Endothelial cell of umbilical vein (primary cell): Measurements from ENCODE around the gene CELF2. TPM values are rescaled to one million over a fixed set of nuclear protein-coding genes. Genes with fewer than 3 reads are reported as not detected.

Experiments used
- BruUV-seq: library from RNA; stranded (reverse); fragments of 400-500 nt; replicated peaks from 2 replicates; lab custom pipeline; 2021; lab: Mats Ljungman, UMichigan
- CTCF ChIA-PET: fragments of 300-600, 350-600 bp; sonication (Branson Sonifier 250); formaldehyde crosslinking; loops from one replicate; lab custom pipeline; 2021; ENCODE audit warnings: antibody characterized with exemption, inconsistent platforms; lab: Charles Lee
- POLR2A ChIA-PET: fragments of 300-600, 350-600 bp; sonication (Branson Sonifier 250); formaldehyde crosslinking; loops from one replicate; lab custom pipeline; 2021; ENCODE audit warnings: antibody characterized with exemption, inconsistent platforms; lab: Charles Lee
- DNase-seq: peaks from one replicate; pipeline ENCODE4 v3.0.0-alpha.2; 2011; ENCODE audit warnings: low read depth, low spot score
- FAIRE-seq: peaks from 2 replicates; lab custom pipeline; 2011; peaks lifted over from hg19 to GRCh38; lab: Jason Lieb, UNC
- H2AFZ ChIP-seq: 2 replicates; pipeline ENCODE4 v1.6.0; 2012; ENCODE audit warnings: low read depth, low read length, control low read depth, inconsistent platforms
- H3K27ac ChIP-seq: 2 replicates; pipeline ENCODE4 v1.5.1; 2011; ENCODE audit warnings: low read depth, mild to moderate bottlenecking, control low read depth, low read length, moderate library complexity; ENCODE audit not compliant: insufficient read depth
- H3K27me3 ChIP-seq, 2 experiments: 2 replicates each; pipeline versions ENCODE4 v1.6.0 to v1.6.1; 2011; ENCODE audit warnings: low read length in 2 of 2, mixed read lengths in 1 of 2; ENCODE audit not compliant: control insufficient read depth in 2 of 2, insufficient read depth in 2 of 2
- H3K36me3 ChIP-seq, 2 experiments: 2 replicates in 1 of 2; 3 replicates in 1 of 2; pipeline ENCODE4 v1.5.1; 2011; ENCODE audit warnings: low read length in 2 of 2, mild to moderate bottlenecking in 1 of 2, moderate library complexity in 1 of 2; ENCODE audit not compliant: control insufficient read depth in 2 of 2, insufficient read depth in 2 of 2; ENCODE audit errors: extremely low read depth in 1 of 2
- H3K4me1 ChIP-seq: 3 replicates; pipeline ENCODE4 v1.5.1; 2011; ENCODE audit warnings: mild to moderate bottlenecking, low read length; ENCODE audit not compliant: control insufficient read depth, insufficient read depth; ENCODE audit errors: extremely low read depth
- H3K4me2 ChIP-seq: 2 replicates; pipeline ENCODE4 v1.6.1; 2011; ENCODE audit warnings: low read length, control low read depth, mixed read lengths; ENCODE audit not compliant: insufficient read depth
- H3K4me3 ChIP-seq, 3 experiments: fragments of 200-600 bp in 1 of 3; sonication (generic), shearing (Covaris generic) in 1 of 3; replicated peaks in 1 of 3; 2 replicates each; pipeline ENCODE4 v1.5.1; 2011 to 2016; ENCODE audit warnings: control low read depth in 3 of 3, low read length in 3 of 3, mild to moderate bottlenecking in 2 of 3, inconsistent platforms in 1 of 3, low read depth in 1 of 3, moderate library complexity in 1 of 3; ENCODE audit not compliant: insufficient read depth in 1 of 3
- H3K79me2 ChIP-seq: 2 replicates; pipeline ENCODE4 v1.6.0; 2012; ENCODE audit warnings: low read length, inconsistent platforms; ENCODE audit not compliant: control insufficient read depth, insufficient read depth
- H3K9ac ChIP-seq: replicated peaks from 2 replicates; pipeline ENCODE3; 2011; ENCODE audit warnings: low read length, control low read depth; ENCODE audit not compliant: insufficient read depth; ENCODE audit errors: extremely low read depth
- H3K9me1 ChIP-seq: replicated peaks from 3 replicates; pipeline ENCODE4 v1.6.0; 2011; ENCODE audit warnings: mild to moderate bottlenecking, low read length; ENCODE audit not compliant: control insufficient read depth, insufficient read depth; ENCODE audit errors: extremely low read depth
- H3K9me3 ChIP-seq: replicated peaks from 2 replicates; pipeline ENCODE4 v1.5.1; 2012; ENCODE audit warnings: low read length, inconsistent platforms; ENCODE audit not compliant: control insufficient read depth, insufficient read depth
- H4K20me1 ChIP-seq: replicated peaks from 2 replicates; pipeline ENCODE3; 2011; ENCODE audit warnings: mild to moderate bottlenecking, low read length; ENCODE audit not compliant: control insufficient read depth, insufficient read depth; ENCODE audit errors: extremely low read depth
- CTCF ChIP-seq, 2 donors: IDR thresholded peaks; 1 replicate in 1 of 2; 2 replicates in 1 of 2; pipeline ENCODE4 v1.5.1; 2011; ENCODE audit warnings: low read length in 2 of 2, mild to moderate bottlenecking in 2 of 2, moderate library complexity in 2 of 2, control low read depth in 1 of 2, inconsistent platforms in 1 of 2, low read depth in 1 of 2; ENCODE audit not compliant: insufficient read depth in 1 of 2; ENCODE audit errors: extremely low read depth in 1 of 2
- EZH2 ChIP-seq: IDR thresholded peaks from 2 replicates; pipeline ENCODE4 v1.6.1; 2012; ENCODE audit warnings: borderline replicate concordance, low read depth, mild to moderate bottlenecking, moderate library complexity, low read length, inconsistent platforms; ENCODE audit not compliant: severe bottlenecking
- FOS ChIP-seq: IDR thresholded peaks from 2 replicates; pipeline ENCODE4 v1.6.1; 2011; ENCODE audit warnings: mild to moderate bottlenecking, low read length, moderate library complexity, borderline replicate concordance; ENCODE audit not compliant: insufficient read depth
- GATA2 ChIP-seq: IDR thresholded peaks from 2 replicates; pipeline ENCODE4 v1.7.0; 2011; ENCODE audit warnings: low read depth, mild to moderate bottlenecking, moderate library complexity, mixed read lengths, low read length; ENCODE audit not compliant: insufficient read length, insufficient read depth
- JUN ChIP-seq: IDR thresholded peaks from 2 replicates; pipeline ENCODE4 v1.6.1; 2011; ENCODE audit warnings: borderline replicate concordance, low read depth; ENCODE audit not compliant: insufficient read length, insufficient read depth
- MAX ChIP-seq: IDR thresholded peaks from 2 replicates; pipeline ENCODE4 v1.6.1; 2011; ENCODE audit not compliant: insufficient read depth, insufficient read length
- MYC ChIP-seq: IDR thresholded peaks from one replicate; pipeline ENCODE4 v1.6.1; 2011; ENCODE audit warnings: mild to moderate bottlenecking, low read depth, low read length
- POLR2A ChIP-seq: IDR thresholded peaks from 2 replicates; pipeline ENCODE4 v1.6.1; 2012; ENCODE audit warnings: low read depth, mild to moderate bottlenecking, control low read depth, low read length
- POLR2AphosphoS5 ChIP-seq: IDR thresholded peaks from 2 replicates; pipeline ENCODE4 v1.6.1; 2012; ENCODE audit warnings: low read depth, mild to moderate bottlenecking, control low read depth, low read length, moderate library complexity; ENCODE audit not compliant: insufficient read depth
- dilution Hi-C: fragments of 300-500 bp; cut with MboI; formaldehyde crosslinking; loops from one replicate; pipeline ENCODE4 v1.15.0; 2019; ENCODE audit warnings: low sequenced_read_pairs; ENCODE audit not compliant: extremely low pct_ligation_motif_present
- intact Hi-C: fragments of 100-400 bp; cut with micrococcal nuclease; formaldehyde crosslinking; loops from one replicate; pipeline ENCODE4 v1.10.0; 2022
- polyA plus RNA-seq, 4 experiments: library from polyadenylated mRNA; depleted of rRNA in 3 of 4; stranded (reverse) in 3 of 4; unstranded in 1 of 4; fragments of >200 nt; gene quantifications; 2 replicates each; pipeline versions ENCODE4 v1.2.1 to v1.2.3, GENCODE V29; 2011 to 2012; ENCODE audit warnings: missing spikeins in 1 of 4
- total RNA-seq: library from RNA; stranded (reverse); gene quantifications from 2 replicates; pipeline ENCODE4 v1.2.3, GENCODE V29; 2021

The CELF2 gene
- total and polyA plus RNA-seq, 2 donors (not counting 3 experiments of a cell fraction or from before 2014, with no cell fraction given), result 21.6 to 42.6 TPM

- TF ChIP-seq FOS, result no peak
- no peak for TF ChIP-seq JUN
- no peak for TF ChIP-seq MYC
- no peak for TF ChIP-seq GATA2
- intact Hi-C loops (no loop called here), dilution Hi-C loops (no loop called here)
- BruUV-seq, result no TSS peak
- H3K9me1 ChIP-seq, result no peaks in the 10 kb centered on the region
- POLR2A ChIA-PET, result no interaction called here
- H3K79me2 ChIP-seq, result no peaks in the 10 kb centered on the region
- H3K36me3 ChIP-seq, result no peaks in the 10 kb centered on the region
- no peak overlapping the region for H3K4me3 ChIP-seq
- no peak overlapping the region for H2AFZ ChIP-seq
- no peak for FAIRE-seq
- no peak overlapping the region for H3K9ac ChIP-seq
- no peaks in the 10 kb centered on the region for H3K27me3 ChIP-seq
- no peak overlapping the region for H3K27ac ChIP-seq
- H3K4me1 ChIP-seq, result peaks cover 4% of the 10 kb centered on the region
- no peaks in the 10 kb centered on the region for H4K20me1 ChIP-seq
- CTCF ChIA-PET, result no interaction called here
- peak; percentile 48 for DNase-seq
- H3K9me3 ChIP-seq, result no peaks in the 10 kb centered on the region
- no peak overlapping the region for H3K4me2 ChIP-seq
Measured at GRCh38 chr10:11331726-11332125, 314.1 kb downstream of the CELF2 start.

GRCh38 chr10:11332846-11333245, 315.2 kb downstream of the CELF2 start:
- FAIRE-seq (no peak), DNase-seq (no peak)
- Histone ChIP-seq H4K20me1 (no peaks in the 10 kb centered on the region), H3K27ac (no peak overlapping the region), H3K9me1 (no peaks in the 10 kb centered on the region), H3K36me3 (no peaks in the 10 kb centered on the region), H3K79me2 (no peaks in the 10 kb centered on the region), H3K9me3 (no peaks in the 10 kb centered on the region), H3K9ac (no peak overlapping the region), H3K27me3 (no peaks in the 10 kb centered on the region), H2AFZ (no peak overlapping the region), H3K4me3 (no peak overlapping the region), H3K4me2 (no peak overlapping the region), H3K4me1 (peaks cover 4% of the 10 kb centered on the region)
- dilution Hi-C loops (no loop called here), intact Hi-C loops (no loop called here)
- POLR2A ChIA-PET, result no interaction called here
- TF ChIP-seq CTCF (IDR thresholded peaks at IDR 0.05; ENCODE audit: extremely low read depth in 1 of 2, insufficient read depth in 1 of 2, low read depth in 1 of 2, low read length in 2 of 2), result no peak
- no peak for TF ChIP-seq JUN
- TF ChIP-seq POLR2A, result no peak
- TF ChIP-seq FOS, result no peak
- TF ChIP-seq MAX, result no peak
- no peak for TF ChIP-seq MYC
- no peak for TF ChIP-seq GATA2
- no peak for TF ChIP-seq POLR2AphosphoS5
- TF ChIP-seq EZH2, result no peak
- CTCF ChIA-PET, result no interaction called here
- BruUV-seq, result no TSS peak
